ENCODE measurements around the gene MSI2.

The MSI2 gene

DNA sequence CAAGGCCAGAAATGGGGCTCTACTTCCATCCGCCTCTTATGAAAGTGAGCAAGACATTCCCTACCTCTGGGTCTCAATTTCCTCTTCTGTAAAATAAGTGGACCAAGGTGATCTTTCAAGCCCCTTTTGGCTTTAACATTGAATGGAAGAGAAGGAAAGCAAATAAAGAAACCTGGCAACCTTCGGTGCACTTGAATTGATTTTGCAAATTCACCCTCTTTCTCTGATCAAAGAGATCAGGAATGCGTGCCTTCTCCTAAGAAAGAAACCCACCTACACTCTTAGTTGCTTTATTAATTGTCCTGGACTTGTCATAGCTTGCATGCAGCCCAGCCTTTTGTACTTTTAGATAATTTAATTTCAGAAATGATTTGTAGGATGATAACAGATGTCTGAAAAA lies 3.0 kb downstream of the MSI2 start:
- TF ChIP-seq SUZ12 (IDR thresholded peaks at IDR 0.05) = no peak
- no peak for TF ChIP-seq SP1 (IDR thresholded peaks at IDR 0.05)
- no peak for TF ChIP-seq LEF1 (IDR thresholded peaks at IDR 0.05; ENCODE audit: borderline replicate concordance)
- no peak for TF ChIP-seq FOXM1 (IDR thresholded peaks at IDR 0.05; ENCODE audit: borderline replicate concordance)
- TF ChIP-seq CTBP1 (IDR thresholded peaks at IDR 0.05; ENCODE audit: borderline replicate concordance) = no peak
- TF ChIP-seq L3MBTL2 (conservative IDR thresholded peaks at IDR 0.05) = no peak
- TF ChIP-seq, protein P1, sequence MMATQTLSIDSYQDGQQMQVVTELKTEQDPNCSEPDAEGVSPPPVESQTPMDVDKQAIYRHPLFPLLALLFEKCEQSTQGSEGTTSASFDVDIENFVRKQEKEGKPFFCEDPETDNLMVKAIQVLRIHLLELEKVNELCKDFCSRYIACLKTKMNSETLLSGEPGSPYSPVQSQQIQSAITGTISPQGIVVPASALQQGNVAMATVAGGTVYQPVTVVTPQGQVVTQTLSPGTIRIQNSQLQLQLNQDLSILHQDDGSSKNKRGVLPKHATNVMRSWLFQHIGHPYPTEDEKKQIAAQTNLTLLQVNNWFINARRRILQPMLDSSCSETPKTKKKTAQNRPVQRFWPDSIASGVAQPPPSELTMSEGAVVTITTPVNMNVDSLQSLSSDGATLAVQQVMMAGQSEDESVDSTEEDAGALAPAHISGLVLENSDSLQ (IDR thresholded peaks at IDR 0.05) = no peak
- no peak for TF ChIP-seq HDGF (IDR thresholded peaks at IDR 0.05; ENCODE audit: borderline replicate concordance)
- TF ChIP-seq TARDBP (IDR thresholded peaks at IDR 0.05) = no peak
- TF ChIP-seq FOXK2 (IDR thresholded peaks at IDR 0.05) = no peak
- no peak for TF ChIP-seq ZNF384 (IDR thresholded peaks at IDR 0.05)
- no peak for TF ChIP-seq BHLHE40 (IDR thresholded peaks at IDR 0.05; ENCODE audit: borderline replicate concordance)
- no peak for TF ChIP-seq ARNT (IDR thresholded peaks at IDR 0.05)
- DNase-seq (ENCODE audit: extremely low spot score) = no peak
- CTCF ChIA-PET = interaction anchor here (1.4 kb wide), 1 partner anchor 16 kb away, joined by 3 read pairs; no protein-coding TSS in a partner anchor
- POLR2A ChIA-PET = no interaction called here

DNA sequence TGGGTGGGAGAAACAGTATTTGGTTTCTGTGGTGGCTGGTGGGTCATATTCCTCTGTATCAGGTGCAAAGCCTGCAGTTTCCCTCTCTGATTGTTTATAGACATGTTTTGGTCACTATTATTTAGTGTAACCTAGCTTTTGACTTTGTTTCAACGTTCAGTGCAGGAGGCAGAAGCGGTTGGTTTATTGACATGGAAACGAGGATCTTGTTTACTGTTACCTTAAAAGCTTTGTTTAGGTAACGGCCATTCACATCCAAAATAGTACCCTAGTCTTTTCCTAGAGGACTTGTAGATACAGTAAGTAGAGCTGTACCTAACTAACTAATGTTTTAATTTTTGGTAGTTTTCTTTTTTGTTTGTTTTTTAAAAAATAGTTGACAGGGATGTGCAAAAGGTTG lies 3.5 kb downstream of the MSI2 start:
- ChIA-PET CTCF (interaction anchor here (1.4 kb wide), 1 partner anchor 17 kb away, joined by 3 read pairs; no protein-coding TSS in a partner anchor), POLR2A (no interaction called here)
- no peak for DNase-seq (ENCODE audit: extremely low spot score)
- no peak for TF ChIP-seq ZNF384 (IDR thresholded peaks at IDR 0.05)

DNA sequence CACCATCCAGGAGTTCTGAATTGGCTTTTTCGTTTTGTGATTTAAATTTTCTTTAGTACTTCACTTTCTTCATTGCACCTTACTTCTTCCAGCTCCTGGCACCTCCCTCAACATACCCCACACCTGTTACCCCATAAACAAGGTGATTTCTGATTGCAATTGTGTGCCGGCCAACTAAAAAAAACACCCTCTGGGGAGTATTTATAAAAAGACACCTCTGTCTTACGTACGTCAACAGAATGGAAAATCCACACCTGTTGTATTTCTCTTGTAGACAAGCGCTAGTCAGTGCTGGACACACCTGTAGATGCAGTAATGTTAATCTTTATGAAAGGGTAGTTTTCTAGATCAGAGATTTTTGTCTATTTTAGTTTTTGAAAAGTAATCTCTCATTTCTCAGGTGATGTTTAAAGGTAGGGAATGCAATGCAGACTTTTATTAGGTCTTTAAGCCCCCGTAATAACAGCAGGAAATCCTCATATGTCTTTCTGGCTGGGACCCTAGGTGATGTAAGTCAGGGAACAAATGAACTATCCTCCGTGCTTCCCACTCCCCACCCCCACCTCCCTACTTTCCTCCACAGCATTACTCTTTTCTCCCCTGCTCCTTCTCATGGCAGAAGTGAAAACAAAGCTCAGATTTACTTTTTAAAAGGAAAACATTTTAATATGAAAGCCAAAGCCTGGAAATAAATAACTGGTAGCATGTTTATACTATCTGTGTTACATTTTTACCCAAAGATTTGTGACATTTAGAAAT lies 4.2 kb downstream of the MSI2 start:
- DNase-seq (ENCODE audit: extremely low spot score) = no peak
- CTCF ChIA-PET = interaction anchor here (1.4 kb wide), 1 partner anchor 18 kb away, joined by 3 read pairs; no protein-coding TSS in a partner anchor
- TF ChIP-seq FOXK2 (IDR thresholded peaks at IDR 0.05) (no peak), LEF1 (IDR thresholded peaks at IDR 0.05; ENCODE audit: borderline replicate concordance) (no peak), ELF4 (IDR thresholded peaks at IDR 0.05) (no peak), L3MBTL2 (conservative IDR thresholded peaks at IDR 0.05) (no peak), HDGF (IDR thresholded peaks at IDR 0.05; ENCODE audit: borderline replicate concordance) (no peak), SP1 (IDR thresholded peaks at IDR 0.05) (no peak), BHLHE40 (IDR thresholded peaks at IDR 0.05; ENCODE audit: borderline replicate concordance) (no peak), CTBP1 (IDR thresholded peaks at IDR 0.05; ENCODE audit: borderline replicate concordance) (no peak), SUZ12 (IDR thresholded peaks at IDR 0.05) (no peak), ARNT (IDR thresholded peaks at IDR 0.05) (no peak)
- POLR2A ChIA-PET = no interaction called here

- POLR2A ChIA-PET = interaction anchor here (0.6 kb wide), 1 partner anchor 118 kb away, joined by 3 read pairs; no protein-coding TSS in a partner anchor
- CTCF ChIA-PET = no interaction called here
- TF ChIP-seq HDGF (IDR thresholded peaks at IDR 0.05; ENCODE audit: borderline replicate concordance) (no peak), ELF4 (IDR thresholded peaks at IDR 0.05) (no peak), ZNF384 (IDR thresholded peaks at IDR 0.05) (no peak), CTBP1 (IDR thresholded peaks at IDR 0.05; ENCODE audit: borderline replicate concordance) (no peak), L3MBTL2 (conservative IDR thresholded peaks at IDR 0.05) (no peak), ARNT (IDR thresholded peaks at IDR 0.05) (no peak), TARDBP (IDR thresholded peaks at IDR 0.05) (no peak), LEF1 (IDR thresholded peaks at IDR 0.05; ENCODE audit: borderline replicate concordance) (no peak), FOXA1 (IDR thresholded peaks at IDR 0.05) (no peak), SP1 (IDR thresholded peaks at IDR 0.05) (no peak), FOXM1 (IDR thresholded peaks at IDR 0.05; ENCODE audit: borderline replicate concordance) (no peak)
These were observed 4.8 kb downstream of the MSI2 start for GRCh38 chr17:57261084-57261461.

GRCh38 chr17:57262557-57262956 lies 6.2 kb downstream of the MSI2 start:
- ChIA-PET CTCF (no interaction called here), POLR2A (no interaction called here)
- DNase-seq (ENCODE audit: extremely low spot score) = no peak
- TF ChIP-seq L3MBTL2 (conservative IDR thresholded peaks at IDR 0.05) = no peak
- TF ChIP-seq, protein P1 (IDR thresholded peaks at IDR 0.05) = no peak
- TF ChIP-seq ARNT (IDR thresholded peaks at IDR 0.05) = no peak
- TF ChIP-seq SP1 (IDR thresholded peaks at IDR 0.05) = no peak
- TF ChIP-seq BHLHE40 (IDR thresholded peaks at IDR 0.05; ENCODE audit: borderline replicate concordance) = no peak
- no peak for TF ChIP-seq SUZ12 (IDR thresholded peaks at IDR 0.05)
- TF ChIP-seq FOXA1 (IDR thresholded peaks at IDR 0.05) = no peak
- TF ChIP-seq TARDBP (IDR thresholded peaks at IDR 0.05) = no peak
- TF ChIP-seq ELF4 (IDR thresholded peaks at IDR 0.05) = no peak
- TF ChIP-seq CTBP1 (IDR thresholded peaks at IDR 0.05; ENCODE audit: borderline replicate concordance) = no peak
- TF ChIP-seq NFRKB (IDR thresholded peaks at IDR 0.05) = no peak
- no peak for TF ChIP-seq ZNF384 (IDR thresholded peaks at IDR 0.05)
- TF ChIP-seq HDGF (IDR thresholded peaks at IDR 0.05; ENCODE audit: borderline replicate concordance) = no peak
- no peak for TF ChIP-seq FOXM1 (IDR thresholded peaks at IDR 0.05; ENCODE audit: borderline replicate concordance)
- TF ChIP-seq FOXK2 (IDR thresholded peaks at IDR 0.05) = no peak
- TF ChIP-seq LEF1 (IDR thresholded peaks at IDR 0.05; ENCODE audit: borderline replicate concordance) = no peak

More at GRCh38 chr17:57261084-57261461, 4.8 kb downstream of the MSI2 start:
- no peak for DNase-seq (ENCODE audit: extremely low spot score)

DNA sequence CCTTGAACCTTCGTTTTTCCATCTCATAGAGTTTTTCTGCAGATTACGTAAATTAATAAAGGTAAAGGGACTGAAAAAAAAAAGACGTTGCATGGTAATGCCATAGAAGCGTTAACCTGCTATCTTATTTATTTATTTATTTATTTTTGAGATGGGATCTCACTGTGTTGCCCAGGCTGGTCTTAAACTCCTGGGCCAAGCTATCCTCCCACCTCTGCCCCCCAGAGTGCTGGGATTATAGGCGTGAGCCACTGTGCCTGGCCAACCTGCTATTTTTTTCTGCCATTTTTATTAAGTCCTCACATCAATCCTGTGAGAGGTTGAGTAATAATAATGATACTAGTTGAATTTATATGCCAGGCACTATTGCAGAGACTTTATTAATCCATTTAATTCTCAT lies 7.9 kb downstream of the MSI2 start:
- TF ChIP-seq FOXA1 (IDR thresholded peaks at IDR 0.05) = no peak
- TF ChIP-seq HDGF (IDR thresholded peaks at IDR 0.05; ENCODE audit: borderline replicate concordance) = no peak
- no peak for DNase-seq (ENCODE audit: extremely low spot score)
- ChIA-PET CTCF (no interaction called here), POLR2A (no interaction called here)

- TF ChIP-seq ARNT (IDR thresholded peaks at IDR 0.05) (no peak), ELF4 (IDR thresholded peaks at IDR 0.05) (no peak), ZNF384 (IDR thresholded peaks at IDR 0.05) (no peak), FOXK2 (IDR thresholded peaks at IDR 0.05) (no peak), CTBP1 (IDR thresholded peaks at IDR 0.05; ENCODE audit: borderline replicate concordance) (no peak), NFRKB (IDR thresholded peaks at IDR 0.05) (no peak), BHLHE40 (IDR thresholded peaks at IDR 0.05; ENCODE audit: borderline replicate concordance) (no peak), HDGF (IDR thresholded peaks at IDR 0.05; ENCODE audit: borderline replicate concordance) (no peak), L3MBTL2 (conservative IDR thresholded peaks at IDR 0.05) (no peak), SP1 (IDR thresholded peaks at IDR 0.05) (no peak), LEF1 (IDR thresholded peaks at IDR 0.05; ENCODE audit: borderline replicate concordance) (no peak), TARDBP (IDR thresholded peaks at IDR 0.05) (no peak), SUZ12 (IDR thresholded peaks at IDR 0.05) (no peak), FOXA1 (IDR thresholded peaks at IDR 0.05) (no peak), FOXM1 (IDR thresholded peaks at IDR 0.05; ENCODE audit: borderline replicate concordance) (no peak)
- TF ChIP-seq, protein P1 (IDR thresholded peaks at IDR 0.05) = no peak
- ChIA-PET CTCF (no interaction called here), POLR2A (no interaction called here)
- no peak for DNase-seq (ENCODE audit: extremely low spot score)
These were observed 8.5 kb downstream of the MSI2 start for GRCh38 chr17:57264776-57265175.

Measured in HEK293T (cell line).